Loucy (cell line): ENCODE measurements around the gene RRAGB.

Experiments used
- H2AFZ ChIP-seq: fragments of 200-600 bp; sonication (generic); 2 replicates; pipeline ENCODE4 v1.6.0; 2016; ENCODE audit warnings: antibody characterized with exemption, mild to moderate bottlenecking, low read length, moderate library complexity
- H3F3A ChIP-seq: fragments of 200-600 bp; 2 replicates; pipeline ENCODE4 v1.6.0; 2016; ENCODE audit warnings: antibody characterized with exemption, low read depth, mild to moderate bottlenecking
- H3K27me3 ChIP-seq: fragments of 200-600 bp; sonication (generic); 2 replicates; pipeline ENCODE4 v1.6.1; 2014; ENCODE audit warnings: low read length, mild to moderate bottlenecking; ENCODE audit not compliant: insufficient read depth, poor library complexity, severe bottlenecking
- H3K36me3 ChIP-seq: fragments of 200-600 bp; sonication (generic); 2 replicates; pipeline ENCODE4 v1.6.1; 2016; ENCODE audit warnings: low read length; ENCODE audit not compliant: insufficient read depth
- H3K4me1 ChIP-seq: fragments of 200-600 bp; sonication (generic); 2 replicates; pipeline ENCODE4 v1.5.1; 2014; ENCODE audit warnings: low read length, mild to moderate bottlenecking; ENCODE audit not compliant: insufficient read depth, poor library complexity, severe bottlenecking
- H3K4me2 ChIP-seq: fragments of 200-600 bp; sonication (generic); 2 replicates; pipeline ENCODE4 v1.6.0; 2014; ENCODE audit warnings: antibody characterized with exemption, low read length, low read depth, mild to moderate bottlenecking; ENCODE audit not compliant: poor library complexity, severe bottlenecking
- H3K4me3 ChIP-seq: fragments of 200-600 bp; sonication (generic); 2 replicates; pipeline ENCODE4 v1.5.1; 2014; ENCODE audit warnings: low read length, mild to moderate bottlenecking, mixed read lengths; ENCODE audit not compliant: poor library complexity, severe bottlenecking
- H3K79me2 ChIP-seq: fragments of 200-600 bp; sonication (generic); 2 replicates; pipeline ENCODE4 v1.6.1; 2014; ENCODE audit warnings: low read length; ENCODE audit not compliant: insufficient read depth
- H3K9ac ChIP-seq: fragments of 200-600 bp; sonication (generic); 2 replicates; pipeline ENCODE4 v1.6.0; 2014; ENCODE audit warnings: mild to moderate bottlenecking, low read depth, low read length, moderate library complexity; ENCODE audit not compliant: poor library complexity, severe bottlenecking
- H3K9me2 ChIP-seq: fragments of 200-600 bp; sonication (generic); replicated peaks from 2 replicates; pipeline ENCODE4 v1.6.1; 2016; ENCODE audit warnings: low read depth, low read length, mixed read lengths
- H3K9me3 ChIP-seq: fragments of 200-600 bp; sonication (generic); 2 replicates; pipeline ENCODE4 v1.6.1; 2014; ENCODE audit warnings: mild to moderate bottlenecking, antibody characterized with exemption, low read length, low read depth; ENCODE audit not compliant: insufficient read depth
- H4K20me1 ChIP-seq: fragments of 200-600 bp; sonication (generic); 2 replicates; pipeline ENCODE4 v1.6.0; 2014; ENCODE audit warnings: antibody characterized with exemption, low read length, mild to moderate bottlenecking; ENCODE audit not compliant: insufficient read depth, poor library complexity, severe bottlenecking
- EZH2phosphoT487 ChIP-seq: fragments of 200-600 bp; IDR thresholded peaks from 2 replicates; pipeline ENCODE4 v1.6.1; 2018; ENCODE audit warnings: antibody characterized with exemption, mild to moderate bottlenecking, moderate library complexity, borderline replicate concordance
- TF ChIP-seq, protein P1 (sequence below): fragments of 200-600 bp; sonication (generic); conservative IDR thresholded peaks from 2 replicates; pipeline ENCODE4 v1.5.1; 2014; ENCODE audit warnings: mild to moderate bottlenecking, antibody characterized with exemption, low read length

Gene RRAGB

DNA sequence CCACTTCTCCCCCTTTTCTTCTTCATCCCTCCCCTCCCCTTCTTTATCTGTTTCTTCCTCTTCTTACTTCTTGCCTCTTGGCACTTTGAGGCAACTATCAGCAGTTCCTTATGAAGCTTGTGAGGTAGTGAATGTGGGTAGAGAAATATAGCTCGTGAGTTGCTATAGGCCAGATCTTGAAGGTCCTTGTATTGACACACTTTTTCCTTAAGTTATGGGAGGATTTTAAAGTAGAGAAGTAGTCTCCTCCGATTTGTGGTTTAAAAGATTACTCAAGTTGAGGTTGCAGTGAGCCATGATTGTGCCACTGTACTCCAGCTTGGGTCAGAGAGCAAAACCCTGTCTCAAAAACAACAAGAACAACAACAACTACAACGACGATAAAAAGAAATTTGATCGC, 3.4 kb upstream of the RRAGB start:
- no peaks in the 10 kb centered on the region for H3F3A ChIP-seq
- no peaks in the 10 kb centered on the region for H3K27me3 ChIP-seq
- H3K9me3 ChIP-seq, result no peaks in the 10 kb centered on the region
- H3K4me2 ChIP-seq, result no peak overlapping the region
- H4K20me1 ChIP-seq, result no peaks in the 10 kb centered on the region
- no peaks in the 10 kb centered on the region for H3K9me2 ChIP-seq
- no peak overlapping the region for H3K9ac ChIP-seq
- peaks cover 7% of the 10 kb centered on the region; the same call in 1 of the 2 replicates for H3K79me2 ChIP-seq
- H3K4me1 ChIP-seq, result peaks cover 10% of the 10 kb centered on the region
- H3K36me3 ChIP-seq, result no peaks in the 10 kb centered on the region
- no peak overlapping the region for H3K4me3 ChIP-seq
- no peak overlapping the region for H2AFZ ChIP-seq
- TF ChIP-seq, protein P1, sequence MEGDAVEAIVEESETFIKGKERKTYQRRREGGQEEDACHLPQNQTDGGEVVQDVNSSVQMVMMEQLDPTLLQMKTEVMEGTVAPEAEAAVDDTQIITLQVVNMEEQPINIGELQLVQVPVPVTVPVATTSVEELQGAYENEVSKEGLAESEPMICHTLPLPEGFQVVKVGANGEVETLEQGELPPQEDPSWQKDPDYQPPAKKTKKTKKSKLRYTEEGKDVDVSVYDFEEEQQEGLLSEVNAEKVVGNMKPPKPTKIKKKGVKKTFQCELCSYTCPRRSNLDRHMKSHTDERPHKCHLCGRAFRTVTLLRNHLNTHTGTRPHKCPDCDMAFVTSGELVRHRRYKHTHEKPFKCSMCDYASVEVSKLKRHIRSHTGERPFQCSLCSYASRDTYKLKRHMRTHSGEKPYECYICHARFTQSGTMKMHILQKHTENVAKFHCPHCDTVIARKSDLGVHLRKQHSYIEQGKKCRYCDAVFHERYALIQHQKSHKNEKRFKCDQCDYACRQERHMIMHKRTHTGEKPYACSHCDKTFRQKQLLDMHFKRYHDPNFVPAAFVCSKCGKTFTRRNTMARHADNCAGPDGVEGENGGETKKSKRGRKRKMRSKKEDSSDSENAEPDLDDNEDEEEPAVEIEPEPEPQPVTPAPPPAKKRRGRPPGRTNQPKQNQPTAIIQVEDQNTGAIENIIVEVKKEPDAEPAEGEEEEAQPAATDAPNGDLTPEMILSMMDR, result no peak
- TF ChIP-seq EZH2phosphoT487, result no peak

DNA sequence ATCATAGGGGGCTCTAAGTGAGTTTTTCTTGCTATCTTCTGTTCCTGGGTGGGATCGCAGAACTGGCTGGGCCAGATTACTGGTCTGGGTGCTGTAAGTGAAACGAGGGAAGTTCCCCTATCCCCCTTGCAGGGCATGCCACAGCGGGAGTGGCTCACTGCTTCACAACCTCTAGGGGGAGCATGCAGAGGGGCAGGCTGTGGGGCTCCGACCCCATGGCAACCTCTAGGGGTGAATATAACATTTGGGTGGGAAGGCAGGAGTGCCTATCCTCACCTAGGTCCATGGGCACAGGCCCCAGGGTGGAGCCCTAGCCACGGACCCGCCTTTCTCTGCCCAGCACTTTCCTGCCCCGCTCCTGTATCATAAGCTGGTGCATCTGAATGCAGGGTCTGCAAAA, 1.7 kb upstream of the RRAGB start:
- Histone ChIP-seq H4K20me1 (no peaks in the 10 kb centered on the region), H3K4me3 (no peak overlapping the region), H3K9ac (no peak overlapping the region), H3K4me1 (peaks cover 10% of the 10 kb centered on the region), H3K27me3 (no peaks in the 10 kb centered on the region), H2AFZ (no peak overlapping the region), H3F3A (no peaks in the 10 kb centered on the region), H3K9me3 (no peaks in the 10 kb centered on the region), H3K79me2 (peaks cover 13% of the 10 kb centered on the region; the same call in 1 of the 2 replicates), H3K4me2 (no peak overlapping the region), H3K9me2 (no peaks in the 10 kb centered on the region), H3K36me3 (no peaks in the 10 kb centered on the region)
- TF ChIP-seq, protein P1, result peak; percentile 42; the same call in 1 of the 2 replicates
- no peak for TF ChIP-seq EZH2phosphoT487

DNA sequence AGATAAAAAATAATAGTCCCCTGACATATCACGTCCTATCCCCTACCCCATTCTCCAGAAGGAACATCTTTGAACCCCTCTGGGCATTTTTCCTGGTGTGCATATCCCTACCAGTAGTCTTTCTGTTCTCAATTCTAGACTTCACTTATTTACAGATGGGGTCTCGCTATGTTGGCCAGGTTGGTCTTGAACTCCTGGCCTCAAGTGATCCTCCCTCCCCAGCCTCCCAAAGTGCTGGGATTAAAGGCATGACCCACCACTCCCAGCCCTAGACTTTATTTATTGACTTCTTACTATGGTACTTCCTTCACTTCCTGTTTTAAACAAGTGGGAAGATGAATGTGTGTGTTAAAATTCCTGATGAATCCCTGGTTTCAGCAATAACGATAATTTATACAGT, 612 bp upstream of the RRAGB start:
- H3K9me3 ChIP-seq, result no peaks in the 10 kb centered on the region
- no peaks in the 10 kb centered on the region for H3K27me3 ChIP-seq
- peaks cover 10% of the 10 kb centered on the region for H3K4me1 ChIP-seq
- no peak overlapping the region for H3K9ac ChIP-seq
- no peaks in the 10 kb centered on the region for H4K20me1 ChIP-seq
- H3K4me2 ChIP-seq, result peak overlapping the region; percentile 70
- H3K4me3 ChIP-seq, result peak overlapping the region; percentile 78
- H3F3A ChIP-seq, result no peaks in the 10 kb centered on the region
- TF ChIP-seq EZH2phosphoT487, result no peak
- TF ChIP-seq, protein P1, result no peak
- peaks cover 13% of the 10 kb centered on the region; the same call in 1 of the 2 replicates for H3K79me2 ChIP-seq
- peak overlapping the region; percentile 98 for H2AFZ ChIP-seq
- no peaks in the 10 kb centered on the region for H3K9me2 ChIP-seq
- no peaks in the 10 kb centered on the region for H3K36me3 ChIP-seq
